22Rv1 (cell line): Measurements from ENCODE around the gene FRS2.

Source experiments
- ZFX ChIP-seq: fragments of 450-650 bp; IDR thresholded peaks from 2 replicates; pipeline ENCODE4 v1.6.1; 2017; ENCODE audit warnings: antibody characterized with exemption, borderline replicate concordance
- TF ChIP-seq, protein P1 (sequence below): fragments of 450-650 bp; IDR thresholded peaks from 2 replicates; pipeline ENCODE4 v1.5.1; 2017; ENCODE audit warnings: mild to moderate bottlenecking

DNA sequence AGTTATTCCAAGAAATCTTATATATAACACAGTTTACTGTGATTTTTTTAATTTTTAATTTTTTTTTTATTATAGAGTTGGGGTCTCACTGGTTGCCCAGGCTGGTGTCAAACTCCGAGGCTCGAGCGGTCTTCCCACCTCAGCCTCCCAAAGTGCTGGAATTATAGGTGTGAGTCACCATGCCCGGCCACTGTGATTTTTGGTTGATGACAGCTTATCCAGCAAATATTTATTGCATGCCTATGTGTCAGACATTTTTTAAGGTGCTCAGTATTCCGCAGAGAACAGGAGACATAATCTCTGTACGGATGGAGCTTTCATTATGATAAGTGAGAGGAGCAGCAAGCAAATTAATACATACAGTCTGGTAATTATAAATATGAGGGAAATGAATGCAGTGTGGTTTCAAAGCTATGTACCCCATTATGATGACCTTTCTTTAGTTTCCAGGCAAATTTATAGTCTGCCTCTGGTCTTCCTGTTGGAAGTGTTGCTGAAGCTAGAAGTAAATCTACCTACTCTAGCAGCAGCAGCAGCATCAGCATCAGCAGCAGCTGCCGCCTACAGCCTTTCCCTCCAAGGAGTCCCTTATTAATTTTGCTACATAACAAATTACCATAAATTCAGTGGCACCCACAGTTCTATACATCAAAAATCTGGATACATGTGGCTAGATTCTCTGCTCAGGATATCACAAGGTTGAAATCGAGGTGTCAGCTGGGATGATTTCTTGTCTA, 32.3 kb downstream of the FRS2 start:
- TF ChIP-seq, protein P1, sequence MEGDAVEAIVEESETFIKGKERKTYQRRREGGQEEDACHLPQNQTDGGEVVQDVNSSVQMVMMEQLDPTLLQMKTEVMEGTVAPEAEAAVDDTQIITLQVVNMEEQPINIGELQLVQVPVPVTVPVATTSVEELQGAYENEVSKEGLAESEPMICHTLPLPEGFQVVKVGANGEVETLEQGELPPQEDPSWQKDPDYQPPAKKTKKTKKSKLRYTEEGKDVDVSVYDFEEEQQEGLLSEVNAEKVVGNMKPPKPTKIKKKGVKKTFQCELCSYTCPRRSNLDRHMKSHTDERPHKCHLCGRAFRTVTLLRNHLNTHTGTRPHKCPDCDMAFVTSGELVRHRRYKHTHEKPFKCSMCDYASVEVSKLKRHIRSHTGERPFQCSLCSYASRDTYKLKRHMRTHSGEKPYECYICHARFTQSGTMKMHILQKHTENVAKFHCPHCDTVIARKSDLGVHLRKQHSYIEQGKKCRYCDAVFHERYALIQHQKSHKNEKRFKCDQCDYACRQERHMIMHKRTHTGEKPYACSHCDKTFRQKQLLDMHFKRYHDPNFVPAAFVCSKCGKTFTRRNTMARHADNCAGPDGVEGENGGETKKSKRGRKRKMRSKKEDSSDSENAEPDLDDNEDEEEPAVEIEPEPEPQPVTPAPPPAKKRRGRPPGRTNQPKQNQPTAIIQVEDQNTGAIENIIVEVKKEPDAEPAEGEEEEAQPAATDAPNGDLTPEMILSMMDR, result no peak
- TF ChIP-seq ZFX, result no peak
